ENCODE results near the gene TMEM95.

The TMEM95 gene

GRCh38 chr17:7403977-7404736, 49.2 kb downstream of the TMEM95 start, which contains the start of gene TMEM256:
TSS of gene TMEM256 (minus strand) at chr17:7404097. CDS start at chr17:7404084, 13 bp downstream.
- DNase-seq = peak; percentile 95
- peak; percentile 95 for ATAC-seq

- peak; percentile 33 for ATAC-seq
- DNase-seq = peak; percentile 73
Observed at GRCh38 chr17:7404737-7405349, 49.9 kb downstream of the TMEM95 start.

- DNase-seq (no peak), ATAC-seq (no peak)
Observed at GRCh38 chr17:7405350-7406234, 50.6 kb downstream of the TMEM95 start.

GRCh38 chr17:7406235-7406825, 51.4 kb downstream of the TMEM95 start:
- ATAC-seq = no peak
- DNase-seq = no peak
